H4 (cell line): ENCODE measurements around the gene KRT15. TPM values are rescaled to one million over a fixed set of nuclear protein-coding genes. Genes with fewer than 3 reads are reported as not detected.

ENCODE experiments used
- DNase-seq: peaks from one replicate; pipeline ENCODE4 v3.0.0-alpha.2; 2015; ENCODE audit warnings: low spot score
- total RNA-seq: library from RNA; depleted of rRNA; stranded (reverse); fragments of >200 nt; shearing (Covaris generic); gene quantifications from 2 replicates; pipeline ENCODE4 v1.2.3, GENCODE V29; 2014; rRNA removed

Gene KRT15
- 0.35 and 1.5 TPM in 2 replicates for total RNA-seq

- no peak for DNase-seq
These were observed at the start of gene KRT15 for GRCh38 chr17:41518789-41519449. TSS of gene KRT15 (minus strand) at chr17:41518890. CDS start at chr17:41518827, 63 bp downstream.

- no peak for DNase-seq
These were observed 48.6 kb upstream of the KRT15 start for GRCh38 chr17:41567317-41567716.

- no peak for DNase-seq
These were observed 46.6 kb upstream of the KRT15 start for GRCh38 chr17:41565338-41565737.

- no peak for DNase-seq
These were observed 45.0 kb upstream of the KRT15 start for GRCh38 chr17:41563607-41564170.

- no peak for DNase-seq
These were observed 42.9 kb upstream of the KRT15 start for GRCh38 chr17:41561554-41561953.

- DNase-seq: no peak
These were observed 40.9 kb upstream of the KRT15 start for GRCh38 chr17:41559548-41559947.

- DNase-seq: no peak
These were observed 38.2 kb upstream of the KRT15 start for GRCh38 chr17:41556931-41557330.

GRCh38 chr17:41556306-41556705 lies 37.6 kb upstream of the KRT15 start:
- DNase-seq: no peak

- DNase-seq: no peak
These were observed 36.6 kb upstream of the KRT15 start for GRCh38 chr17:41555105-41555887.

- no peak for DNase-seq
These were observed 35.4 kb upstream of the KRT15 start for GRCh38 chr17:41553987-41554680.

- no peak for DNase-seq
These were observed 34.5 kb upstream of the KRT15 start for GRCh38 chr17:41553176-41553575.

GRCh38 chr17:41552455-41552854 lies 33.8 kb upstream of the KRT15 start:
- DNase-seq: no peak

GRCh38 chr17:41551365-41551764 lies 32.7 kb upstream of the KRT15 start:
- DNase-seq: no peak

GRCh38 chr17:41549596-41550039 lies 30.9 kb upstream of the KRT15 start:
- DNase-seq: no peak

- DNase-seq: peak; percentile 88
These were observed 30.3 kb upstream of the KRT15 start for GRCh38 chr17:41548844-41549595.

- peak; percentile 98 for DNase-seq
These were observed 29.5 kb upstream of the KRT15 start for GRCh38 chr17:41547921-41548843.

GRCh38 chr17:41547378-41547841 lies 28.7 kb upstream of the KRT15 start:
- peak; percentile 74 for DNase-seq

- DNase-seq: no peak
These were observed 28.1 kb upstream of the KRT15 start for GRCh38 chr17:41546819-41547218.

GRCh38 chr17:41545829-41546410 lies 27.2 kb upstream of the KRT15 start:
- DNase-seq: no peak

- no peak for DNase-seq
These were observed 26.2 kb upstream of the KRT15 start for GRCh38 chr17:41544935-41545334.
